GM19452 (cell line): ENCODE results near the gene GRAMD1B.

Experiments used
- ATAC-seq: cut with Tn5 transposase; IDR thresholded peaks from one replicate; pipeline ENCODE4 v1.9.1; 2021; ENCODE audit not compliant: unreplicated experiment

Gene GRAMD1B

DNA sequence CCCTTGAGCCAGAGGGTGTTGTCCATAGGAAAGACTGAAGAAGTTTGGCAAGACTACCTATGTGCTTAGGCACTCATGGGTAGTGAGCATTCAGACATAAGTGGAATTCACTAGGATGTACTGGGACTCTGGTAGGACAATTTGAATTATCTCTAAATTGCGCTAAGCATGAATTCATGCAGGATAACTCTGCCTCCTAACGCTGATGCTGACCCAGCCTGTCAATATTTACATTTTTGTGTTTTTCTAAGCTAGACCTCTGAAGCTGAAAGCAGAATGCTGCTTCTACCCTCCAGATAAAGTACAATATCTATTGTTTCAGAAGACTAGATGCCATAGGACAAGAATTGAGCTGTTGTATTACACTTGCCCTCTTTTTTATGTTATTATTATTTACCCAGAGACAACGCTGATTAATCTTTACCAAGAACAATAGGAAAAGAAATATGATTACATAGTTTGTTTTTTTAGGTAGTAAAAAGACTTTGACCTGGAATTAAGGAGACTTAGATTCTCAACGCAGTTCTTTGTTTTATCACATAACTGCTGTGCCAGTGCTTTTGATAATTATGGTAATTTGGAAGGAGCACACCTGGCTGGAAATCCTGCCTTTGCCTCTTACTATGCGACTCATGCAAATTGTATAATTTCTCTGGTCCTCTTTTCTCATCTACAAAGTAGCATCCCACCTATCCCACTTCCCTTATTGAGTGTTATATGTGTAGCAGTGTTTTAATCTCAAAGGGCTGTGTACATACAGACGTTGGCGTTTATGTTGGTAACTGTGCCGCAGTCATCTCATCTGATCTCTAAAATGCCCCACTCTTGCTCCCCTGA is 21.2 kb upstream of the GRAMD1B start:
- no peak for ATAC-seq

DNA sequence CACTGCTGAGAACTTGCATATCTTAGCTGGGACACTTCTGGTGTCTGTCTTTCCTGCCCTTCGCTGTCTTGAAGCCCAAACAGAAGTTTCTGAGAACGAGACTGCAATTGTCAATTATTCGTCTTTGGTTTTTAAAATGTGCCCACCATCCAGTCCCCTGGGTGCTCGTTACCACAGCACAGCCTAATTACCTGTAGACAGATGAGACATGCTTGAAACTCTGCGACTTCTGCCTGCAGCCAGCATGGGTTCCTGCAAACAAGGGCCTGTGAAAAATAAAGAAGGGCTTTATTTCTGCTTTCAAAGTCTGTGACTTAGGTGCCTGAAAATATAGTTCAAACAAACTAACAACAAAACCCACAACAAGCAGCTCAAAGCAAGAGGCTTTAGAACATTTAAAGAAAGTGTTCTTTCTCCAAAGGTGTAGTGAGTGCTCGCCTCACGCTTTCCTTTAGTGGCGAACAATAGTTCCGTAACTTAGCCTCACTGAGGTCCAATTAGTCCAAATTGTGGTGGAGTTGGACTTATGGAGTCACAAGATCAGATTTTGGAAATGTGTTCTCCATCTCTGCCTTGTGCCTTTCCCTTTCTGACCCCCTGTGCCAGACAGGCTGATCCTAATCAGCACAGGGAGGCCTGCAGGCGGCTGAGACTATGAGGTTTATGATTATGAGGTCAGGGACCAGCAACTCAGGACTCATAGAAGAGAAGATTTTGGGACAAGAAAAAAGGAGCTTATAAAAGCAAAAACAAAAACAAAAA is 20.4 kb upstream of the GRAMD1B start:
- no peak for ATAC-seq

DNA sequence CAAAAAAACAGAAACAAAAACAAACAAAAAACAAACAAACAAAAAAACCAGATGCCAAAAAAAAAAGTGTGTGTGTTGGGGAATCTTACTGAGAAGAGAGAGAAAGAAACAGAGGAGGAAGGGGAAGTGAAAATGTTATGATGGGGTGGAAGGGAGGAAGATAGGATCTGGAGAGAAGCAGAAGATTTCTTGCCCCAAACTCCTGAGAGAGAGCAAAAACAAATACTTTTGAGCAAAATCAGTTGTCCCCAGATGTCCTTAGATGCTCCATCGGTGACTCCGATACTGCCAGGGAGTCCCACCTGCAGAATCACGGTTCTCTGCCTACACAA is 19.9 kb upstream of the GRAMD1B start:
- no peak for ATAC-seq

DNA sequence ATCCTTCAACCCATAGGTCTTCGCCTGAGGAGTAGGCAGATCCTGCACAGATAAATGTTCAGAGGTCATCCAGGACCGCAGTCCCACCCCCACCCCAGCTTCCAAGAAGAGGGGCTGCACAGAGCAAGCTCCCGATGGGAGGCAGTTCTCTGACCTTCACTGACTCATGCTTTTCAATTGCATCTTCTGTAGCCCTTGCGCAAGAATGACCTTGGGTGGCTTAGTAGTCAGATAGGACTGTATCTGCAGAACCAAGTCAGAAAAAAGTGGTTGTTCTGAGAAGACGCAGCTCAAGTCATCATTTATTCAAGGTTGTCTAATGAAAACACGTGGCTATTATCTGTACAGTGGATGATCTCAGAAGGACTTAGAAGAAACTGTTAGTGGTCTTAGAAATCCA is 16.4 kb upstream of the GRAMD1B start:
- no peak for ATAC-seq

DNA sequence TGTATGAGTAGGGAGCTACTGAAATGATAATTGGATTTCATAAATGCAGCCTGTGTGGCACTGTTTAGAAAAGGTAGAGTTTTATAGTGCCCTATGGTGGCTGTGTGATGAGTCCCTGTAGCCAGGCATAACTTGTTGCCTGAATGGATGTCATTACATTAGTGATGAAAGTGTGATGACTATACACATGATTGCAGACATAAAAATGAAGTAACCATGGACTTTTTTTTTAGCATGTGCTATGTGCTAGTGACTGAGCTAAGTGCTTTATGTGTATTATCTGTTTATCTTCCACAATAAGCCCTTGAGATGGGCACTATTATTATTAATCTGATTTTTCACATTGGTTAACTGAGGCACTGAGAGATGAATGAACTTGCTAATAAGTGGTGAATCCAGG is 13.5 kb upstream of the GRAMD1B start:
- no peak for ATAC-seq

DNA sequence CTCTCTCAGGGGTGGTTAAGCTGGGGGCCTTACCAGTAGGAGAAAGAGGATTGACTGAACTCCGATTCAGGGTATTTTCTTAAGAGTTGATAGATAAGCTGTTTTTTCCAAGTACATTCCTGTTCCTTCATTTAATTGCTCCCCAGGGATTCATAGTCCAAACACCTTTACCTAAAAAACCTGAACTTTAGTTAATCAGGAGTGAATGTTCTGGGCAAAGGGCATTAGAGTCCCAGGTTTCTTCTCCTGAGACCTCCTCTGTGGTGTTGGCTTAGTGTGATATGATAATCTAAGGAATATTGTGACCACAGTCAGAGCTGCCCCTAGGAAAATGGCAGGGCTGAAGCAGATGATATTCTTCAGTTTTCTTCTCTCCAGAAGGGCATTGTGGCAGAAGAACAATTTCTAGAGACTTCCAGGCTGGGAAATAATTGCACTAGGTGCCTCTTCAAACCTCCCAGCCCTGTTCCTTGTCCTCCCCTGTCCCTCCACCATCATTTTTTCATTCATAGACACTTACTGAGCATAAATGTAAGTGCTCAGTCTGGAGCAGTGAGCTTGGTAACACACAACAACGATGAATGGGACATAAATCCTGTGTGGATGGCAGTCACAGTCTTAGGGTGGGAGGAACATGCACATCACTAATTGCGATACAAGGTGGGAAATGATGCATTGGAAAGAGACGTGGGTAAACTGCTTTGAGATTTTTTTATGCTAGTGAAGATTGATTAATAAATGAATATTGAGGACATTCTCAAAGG is 11.5 kb upstream of the GRAMD1B start:
- ATAC-seq, result no peak

DNA sequence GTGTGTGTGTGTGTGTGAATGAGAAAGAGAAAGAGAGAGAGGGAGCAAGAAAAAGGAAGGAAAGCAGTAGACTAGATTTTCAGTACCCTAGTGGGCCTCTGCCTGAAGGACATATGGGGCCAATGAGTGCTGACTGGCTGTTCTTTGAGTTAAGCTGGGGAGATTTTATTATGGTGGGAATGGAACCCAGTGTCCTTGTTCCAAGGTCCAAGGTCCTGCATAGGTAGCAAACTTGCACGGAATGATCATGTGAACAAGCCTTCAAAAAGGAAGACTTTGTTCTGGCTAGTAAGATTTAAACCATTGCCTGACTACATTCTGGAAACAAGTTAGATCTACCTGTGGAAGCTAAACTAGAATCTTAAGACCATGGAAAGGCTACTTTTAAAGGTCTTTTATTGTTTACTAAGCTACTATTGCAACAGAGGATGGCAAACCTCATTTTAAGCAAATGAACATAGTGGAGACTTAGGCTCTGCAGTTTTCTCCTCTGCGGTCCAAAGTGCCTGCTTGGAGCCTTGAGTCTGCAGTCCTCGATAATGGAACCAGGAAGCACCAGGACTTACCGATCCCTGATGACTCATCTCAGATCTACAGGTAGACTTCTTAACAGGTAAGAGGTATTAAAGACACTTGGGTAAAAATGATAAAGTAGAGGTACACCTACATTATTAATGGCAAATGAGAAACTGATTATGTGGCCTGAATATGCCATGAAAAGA is 10.2 kb upstream of the GRAMD1B start:
- no peak for ATAC-seq

DNA sequence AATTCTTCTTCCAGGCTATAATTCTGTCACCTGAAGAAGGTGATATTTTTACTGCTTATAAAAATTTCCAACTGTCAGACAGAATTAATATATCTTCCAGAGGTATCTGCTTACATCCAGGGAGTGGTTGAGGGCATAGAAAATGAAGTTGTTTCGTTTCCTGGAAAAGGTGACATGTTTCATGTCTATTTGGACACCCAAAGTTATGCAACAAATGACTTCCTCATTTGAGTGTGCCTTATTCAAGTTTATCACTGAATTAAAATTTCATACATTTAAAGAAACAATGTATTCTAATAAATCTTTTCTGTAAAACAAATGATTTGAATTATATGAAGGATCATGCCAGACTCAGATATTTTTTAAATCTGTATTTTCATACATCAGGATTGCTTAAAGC is 8.5 kb upstream of the GRAMD1B start:
- no peak for ATAC-seq

DNA sequence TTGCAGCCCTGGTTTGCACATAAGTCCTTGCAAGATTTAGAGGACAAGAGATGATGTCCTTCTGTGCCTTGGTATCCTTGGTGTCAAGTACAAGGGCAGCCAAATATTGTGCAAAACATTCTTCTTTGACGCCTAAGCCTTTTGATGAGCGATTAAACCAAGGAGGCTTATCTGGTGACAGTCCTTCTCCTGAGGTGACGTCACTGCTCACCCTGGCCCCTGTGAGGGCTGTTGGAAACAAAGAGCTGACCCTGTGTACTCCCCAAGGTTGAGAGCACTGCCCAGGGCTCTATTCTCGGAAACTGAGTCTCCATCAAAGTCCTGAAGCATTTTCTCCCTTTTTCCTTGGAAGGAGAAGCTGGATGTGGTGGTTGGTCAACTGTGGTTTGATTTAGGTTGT is 4.7 kb upstream of the GRAMD1B start:
- no peak for ATAC-seq

DNA sequence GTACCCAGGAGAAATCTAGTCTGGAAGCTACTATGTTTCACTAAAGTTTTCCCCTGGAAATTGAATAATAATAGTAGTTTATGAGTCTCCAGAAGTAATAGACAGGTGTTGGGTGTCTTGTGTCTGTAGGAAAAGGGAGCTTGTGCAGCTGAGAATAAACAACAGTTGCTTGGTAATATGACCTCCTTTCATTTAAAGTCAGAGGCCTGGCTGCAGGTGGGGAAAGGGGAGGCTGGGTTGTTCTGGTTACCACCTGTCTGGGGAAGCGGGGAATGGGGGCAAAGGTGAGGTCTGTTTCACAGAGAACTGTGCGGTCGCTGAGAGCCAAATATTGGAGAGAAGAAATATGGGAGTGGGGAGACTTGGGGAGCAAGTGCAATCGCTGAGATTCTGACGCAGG is 3.3 kb upstream of the GRAMD1B start:
- ATAC-seq, result no peak

DNA sequence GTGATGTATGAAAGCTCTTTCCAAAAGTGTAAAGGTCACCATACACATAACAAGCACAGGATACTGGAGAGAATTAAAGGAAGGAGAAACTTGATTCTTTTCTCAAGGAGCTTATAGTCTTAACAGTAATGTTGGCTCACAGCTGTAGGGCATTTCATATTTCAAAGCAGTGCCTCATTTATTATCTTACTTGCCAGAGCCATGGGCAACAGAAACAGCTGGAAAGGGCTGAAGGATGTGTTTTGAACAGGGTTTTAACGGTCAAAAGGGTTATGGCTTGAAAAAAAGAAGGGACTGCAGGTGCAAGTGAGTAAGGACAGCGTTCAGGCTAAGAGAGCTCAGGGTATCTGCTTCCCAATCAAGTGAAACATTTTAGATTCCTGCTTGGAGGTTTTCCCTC is 2.7 kb upstream of the GRAMD1B start:
- no peak for ATAC-seq

DNA sequence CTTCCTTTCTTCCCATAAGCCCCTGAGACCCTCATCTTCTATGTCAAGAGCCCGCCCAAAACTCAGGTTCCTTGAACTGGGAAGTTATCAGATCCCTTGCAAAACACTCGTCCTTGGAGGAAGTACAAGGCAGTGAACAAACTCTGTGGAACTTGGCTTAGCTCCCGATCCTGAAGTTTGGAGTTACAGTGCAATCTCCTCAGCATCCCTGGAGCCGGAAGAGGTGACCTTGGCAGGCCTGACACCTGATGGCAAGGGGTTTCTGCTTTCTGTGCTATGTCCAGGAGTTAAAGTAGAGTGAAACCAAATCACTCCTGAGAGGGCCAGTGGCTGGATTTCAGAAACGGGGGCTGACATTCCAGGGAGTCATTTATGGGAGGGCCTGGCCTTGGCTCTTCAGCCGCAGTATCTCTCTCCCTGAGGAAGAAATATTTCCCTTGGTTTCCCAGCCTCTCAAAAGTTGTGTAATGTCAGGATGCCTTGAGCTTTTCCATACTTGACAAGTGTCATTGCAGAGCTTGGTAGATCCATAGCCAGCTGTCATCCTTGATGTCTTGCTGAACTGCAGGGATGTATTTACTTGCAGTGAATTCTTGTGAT is 1.9 kb upstream of the GRAMD1B start:
- no peak for ATAC-seq

DNA sequence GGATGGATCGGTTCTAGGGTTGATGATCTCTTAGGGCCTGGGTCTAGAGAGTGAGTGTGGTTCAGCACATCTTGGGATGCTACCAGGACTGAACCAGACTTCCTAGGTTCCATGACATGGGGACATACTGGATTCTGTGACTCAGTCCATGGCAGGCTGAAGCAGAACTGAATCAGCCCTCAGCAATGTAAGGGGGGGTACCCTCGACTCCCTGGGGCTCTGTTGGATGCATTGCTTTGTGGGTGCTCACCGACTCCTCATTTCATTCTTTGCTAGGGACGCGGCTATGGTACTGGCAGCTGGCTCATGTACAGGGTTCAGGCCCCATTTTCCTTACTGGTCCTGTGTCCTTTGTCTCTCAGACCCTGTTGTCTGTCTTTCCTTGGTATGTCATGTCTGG is 733 bp upstream of the GRAMD1B start:
- no peak for ATAC-seq

DNA sequence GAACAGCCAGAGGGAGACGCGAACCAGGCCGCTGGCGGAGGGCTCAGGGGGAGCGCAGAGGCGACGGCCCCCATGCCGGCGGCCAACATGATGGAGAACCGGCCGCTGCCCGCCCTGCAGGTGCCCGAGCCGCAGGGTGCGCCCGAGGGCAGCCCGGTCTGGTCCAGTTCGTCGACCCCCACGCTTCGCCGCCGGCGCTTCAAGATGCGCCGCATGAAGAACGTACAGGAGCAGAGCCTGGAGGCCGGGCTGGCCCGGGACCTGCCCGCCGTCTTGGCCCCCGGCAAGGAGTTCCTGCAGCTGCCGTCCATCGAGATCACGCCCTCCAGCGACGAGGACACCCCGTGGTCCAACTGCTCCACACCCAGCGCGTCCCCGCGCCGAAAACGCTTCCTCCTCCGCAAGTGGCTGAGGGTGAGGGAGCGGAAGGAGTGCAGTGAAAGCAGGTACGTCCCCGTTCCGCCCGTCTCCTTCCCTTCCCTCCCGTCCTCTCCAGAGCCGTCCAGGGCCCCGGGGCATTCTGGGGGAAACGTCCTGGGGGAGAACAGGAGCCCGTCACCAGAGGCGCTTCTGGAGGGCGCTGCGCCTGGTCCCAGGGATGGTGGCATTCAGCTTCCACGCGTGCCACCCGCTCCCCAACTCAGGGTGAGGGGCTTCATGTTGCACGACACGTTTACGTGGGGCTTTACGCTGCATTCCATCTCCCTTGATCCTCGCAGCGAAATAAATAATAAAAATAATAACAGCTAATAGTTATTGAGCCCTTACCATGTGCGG is 840 bp downstream of the GRAMD1B start:
- no peak for ATAC-seq

DNA sequence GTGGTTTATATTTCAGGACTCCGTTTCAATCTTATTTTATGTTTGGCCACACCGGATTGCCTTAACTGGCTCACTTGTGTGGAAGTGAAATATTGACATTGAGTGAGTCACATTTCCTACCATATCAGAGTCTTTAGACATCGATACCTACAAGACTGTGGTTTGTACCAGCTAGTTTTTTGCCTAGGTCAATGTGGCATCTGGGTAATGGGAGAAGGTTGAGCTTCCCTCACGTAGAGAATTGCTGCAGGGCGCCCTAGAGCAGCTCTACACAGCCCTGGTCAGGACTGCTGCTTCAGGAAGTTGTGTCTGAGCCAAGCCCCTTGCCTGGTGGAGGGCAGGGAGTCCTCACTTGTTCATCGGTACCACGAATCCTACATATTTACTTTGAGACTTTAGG is 1.6 kb downstream of the GRAMD1B start:
- ATAC-seq, result no peak

DNA sequence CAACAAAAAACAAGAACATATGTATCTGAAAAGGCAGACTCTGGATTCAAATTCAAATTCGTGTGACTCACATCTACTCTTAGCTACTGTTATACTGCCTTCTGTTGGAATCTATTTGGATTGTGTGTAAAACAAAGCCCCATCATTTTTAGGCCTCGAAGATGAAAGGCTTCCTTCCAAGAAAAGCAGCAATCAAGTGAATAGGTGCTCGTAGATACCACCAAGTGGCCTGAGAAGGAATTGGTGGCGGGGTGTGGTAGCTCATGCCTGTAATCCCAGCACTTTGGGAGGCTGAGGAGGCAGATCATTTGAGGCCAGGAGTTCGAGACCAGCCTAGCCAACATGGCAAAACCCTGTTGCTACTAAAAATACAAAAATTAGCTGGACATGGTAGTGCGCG is 4.2 kb downstream of the GRAMD1B start:
- ATAC-seq, result no peak

DNA sequence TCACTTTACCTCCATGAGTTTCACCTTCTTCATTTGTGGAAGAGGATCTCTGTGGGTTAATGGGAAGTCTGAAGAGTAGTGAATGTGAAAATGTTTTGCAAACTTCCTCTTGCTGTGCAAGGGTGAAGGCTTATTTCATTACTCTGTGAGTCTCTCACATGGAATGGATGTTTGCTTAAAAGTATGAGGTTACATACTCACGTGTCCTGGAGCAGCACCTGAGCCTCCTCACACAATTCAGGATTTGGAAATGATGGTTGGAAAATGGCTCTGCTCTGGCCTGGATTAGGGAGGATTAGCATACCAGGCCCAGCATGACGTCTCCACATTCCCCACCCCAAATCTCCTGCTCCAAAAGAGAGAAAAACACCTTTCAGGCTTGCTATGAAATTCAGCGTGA is 4.8 kb downstream of the GRAMD1B start:
- no peak for ATAC-seq

DNA sequence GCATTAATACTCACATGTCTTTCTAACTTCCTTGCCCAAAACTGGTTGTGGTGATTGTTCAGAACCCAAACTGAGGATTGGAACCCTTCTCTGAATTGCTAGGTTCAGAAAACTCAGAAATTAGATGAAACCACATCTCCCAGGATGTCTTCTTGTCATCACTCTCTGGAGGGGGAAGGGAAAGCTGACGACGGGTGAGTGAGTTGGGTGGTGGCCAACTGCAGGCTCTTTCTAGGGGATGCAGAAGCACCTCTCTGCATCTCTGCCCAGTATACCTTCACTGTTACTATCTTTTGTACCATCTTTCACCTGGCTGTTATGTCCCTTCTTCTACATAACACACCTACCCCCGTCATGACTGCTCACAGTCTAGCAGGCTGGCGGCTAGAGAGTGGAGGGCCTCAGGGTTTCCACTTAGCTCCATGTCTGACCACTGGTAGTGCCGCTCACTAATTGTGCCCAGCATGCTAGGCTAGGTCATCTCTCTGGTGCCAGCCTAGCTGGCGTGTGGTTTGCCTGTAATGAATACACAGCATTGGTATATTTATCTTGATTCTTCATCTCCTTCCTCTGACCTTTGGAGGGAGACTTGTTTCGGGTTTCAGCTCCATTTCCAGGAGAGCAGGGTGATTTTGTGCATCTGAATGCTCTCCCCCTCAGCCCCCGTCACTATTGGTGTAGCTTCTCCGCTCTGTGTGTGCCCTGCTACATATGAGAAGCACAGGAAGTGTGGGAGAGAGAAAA is 7.3 kb downstream of the GRAMD1B start:
- no peak for ATAC-seq

DNA sequence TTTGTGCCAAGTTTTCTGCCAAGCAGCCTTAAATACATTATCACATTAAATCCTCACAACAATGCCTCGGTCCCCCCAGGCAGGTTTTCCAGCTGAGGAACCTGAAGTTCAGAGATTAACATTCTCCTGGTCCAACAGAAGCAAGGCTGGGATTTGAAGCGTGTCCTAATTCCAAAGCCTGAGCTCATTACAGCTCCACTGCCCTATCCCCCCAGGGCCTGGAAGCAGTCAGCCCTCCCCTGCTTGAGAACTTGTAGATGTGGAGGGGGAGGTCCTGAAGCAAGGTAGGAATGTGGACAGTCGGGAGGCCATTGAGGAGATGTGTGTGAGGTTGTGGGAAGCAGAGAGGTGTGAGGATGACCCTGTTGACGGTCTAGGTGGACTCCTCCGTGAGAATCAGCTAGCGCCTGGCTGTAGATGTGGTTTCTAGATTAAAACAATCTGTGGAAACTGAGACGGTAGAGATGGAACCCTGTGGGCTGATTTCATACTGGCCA is 8.1 kb downstream of the GRAMD1B start:
- no peak for ATAC-seq
